ENCODE results near the gene MTA1.

Gene MTA1

GRCh38 chr14:105421723-105422615 lies 2.3 kb downstream of the MTA1 start:
- in situ Hi-C loops (cut with MboI; ENCODE audit: low sequenced_read_pairs), result no loop called here

- in situ Hi-C loops (cut with MboI; ENCODE audit: low sequenced_read_pairs), result no loop called here
Observed at GRCh38 chr14:105422695-105423487, 3.3 kb downstream of the MTA1 start.

- in situ Hi-C loops (cut with MboI; ENCODE audit: low sequenced_read_pairs), result no loop called here
Observed at GRCh38 chr14:105423488-105424195, 4.0 kb downstream of the MTA1 start.

GRCh38 chr14:105424861-105425260 lies 5.2 kb downstream of the MTA1 start:
- in situ Hi-C loops (cut with MboI; ENCODE audit: low sequenced_read_pairs), result no loop called here

- in situ Hi-C loops (cut with MboI; ENCODE audit: low sequenced_read_pairs), result no loop called here
Observed at GRCh38 chr14:105425823-105426247, 6.2 kb downstream of the MTA1 start.

GRCh38 chr14:105426416-105427130 lies 6.9 kb downstream of the MTA1 start:
- in situ Hi-C loops (cut with MboI; ENCODE audit: low sequenced_read_pairs), result no loop called here

- in situ Hi-C loops (cut with MboI; ENCODE audit: low sequenced_read_pairs), result no loop called here
Observed at GRCh38 chr14:105427412-105427811, 7.8 kb downstream of the MTA1 start.

- in situ Hi-C loops (cut with MboI; ENCODE audit: low sequenced_read_pairs), result no loop called here
Observed at GRCh38 chr14:105427936-105428485, 8.4 kb downstream of the MTA1 start.

- in situ Hi-C loops (cut with MboI; ENCODE audit: low sequenced_read_pairs), result no loop called here
Observed at GRCh38 chr14:105430042-105430441, 10.4 kb downstream of the MTA1 start.

GRCh38 chr14:105430565-105430964 lies 10.9 kb downstream of the MTA1 start:
- in situ Hi-C loops (cut with MboI; ENCODE audit: low sequenced_read_pairs), result no loop called here

- in situ Hi-C loops (cut with MboI; ENCODE audit: low sequenced_read_pairs), result no loop called here
Observed at GRCh38 chr14:105431256-105431655, 11.6 kb downstream of the MTA1 start.

GRCh38 chr14:105432657-105433056 lies 13.0 kb downstream of the MTA1 start:
- in situ Hi-C loops (cut with MboI; ENCODE audit: low sequenced_read_pairs), result no loop called here

GRCh38 chr14:105433161-105433605 lies 13.6 kb downstream of the MTA1 start:
- in situ Hi-C loops (cut with MboI; ENCODE audit: low sequenced_read_pairs), result no loop called here

- in situ Hi-C loops (cut with MboI; ENCODE audit: low sequenced_read_pairs), result no loop called here
Observed at GRCh38 chr14:105436402-105436801, 16.8 kb downstream of the MTA1 start.

GRCh38 chr14:105436891-105437722 lies 17.5 kb downstream of the MTA1 start:
- in situ Hi-C loops (cut with MboI; ENCODE audit: low sequenced_read_pairs), result no loop called here

GRCh38 chr14:105437723-105438500 lies 18.3 kb downstream of the MTA1 start:
- in situ Hi-C loops (cut with MboI; ENCODE audit: low sequenced_read_pairs), result no loop called here

GRCh38 chr14:105439179-105439578 lies 19.6 kb downstream of the MTA1 start:
- in situ Hi-C loops (cut with MboI; ENCODE audit: low sequenced_read_pairs), result no loop called here

- in situ Hi-C loops (cut with MboI; ENCODE audit: low sequenced_read_pairs), result no loop called here
Observed at GRCh38 chr14:105439710-105440553, 20.3 kb downstream of the MTA1 start.
